Fibroblast of villous mesenchyme (primary cell): ENCODE results near the gene TRPM2. TPM values are rescaled to one million over a fixed set of nuclear protein-coding genes. Genes with fewer than 3 reads are reported as not detected.

Experiments used
- DNase-seq: peaks from one replicate; pipeline ENCODE4 v3.0.0-alpha.2; 2010; ENCODE audit warnings: low read depth
- H3K4me3 ChIP-seq: 2 replicates; pipeline ENCODE4 v1.5.1; 2011; ENCODE audit warnings: low read depth, mild to moderate bottlenecking, low read length
- total RNA-seq: library from RNA; depleted of rRNA; stranded (reverse); fragments of >200 nt; gene quantifications from 2 replicates; pipeline ENCODE4 v1.2.3, GENCODE V29; 2012
- TF ChIP-seq, protein P1 (sequence below): IDR thresholded peaks from 2 replicates; pipeline ENCODE4 v1.5.1; 2012; ENCODE audit warnings: low read depth, mild to moderate bottlenecking, low read length; ENCODE audit not compliant: insufficient read depth

The TRPM2 gene
- total RNA-seq, 1 donor, result under 0.01 TPM

DNA sequence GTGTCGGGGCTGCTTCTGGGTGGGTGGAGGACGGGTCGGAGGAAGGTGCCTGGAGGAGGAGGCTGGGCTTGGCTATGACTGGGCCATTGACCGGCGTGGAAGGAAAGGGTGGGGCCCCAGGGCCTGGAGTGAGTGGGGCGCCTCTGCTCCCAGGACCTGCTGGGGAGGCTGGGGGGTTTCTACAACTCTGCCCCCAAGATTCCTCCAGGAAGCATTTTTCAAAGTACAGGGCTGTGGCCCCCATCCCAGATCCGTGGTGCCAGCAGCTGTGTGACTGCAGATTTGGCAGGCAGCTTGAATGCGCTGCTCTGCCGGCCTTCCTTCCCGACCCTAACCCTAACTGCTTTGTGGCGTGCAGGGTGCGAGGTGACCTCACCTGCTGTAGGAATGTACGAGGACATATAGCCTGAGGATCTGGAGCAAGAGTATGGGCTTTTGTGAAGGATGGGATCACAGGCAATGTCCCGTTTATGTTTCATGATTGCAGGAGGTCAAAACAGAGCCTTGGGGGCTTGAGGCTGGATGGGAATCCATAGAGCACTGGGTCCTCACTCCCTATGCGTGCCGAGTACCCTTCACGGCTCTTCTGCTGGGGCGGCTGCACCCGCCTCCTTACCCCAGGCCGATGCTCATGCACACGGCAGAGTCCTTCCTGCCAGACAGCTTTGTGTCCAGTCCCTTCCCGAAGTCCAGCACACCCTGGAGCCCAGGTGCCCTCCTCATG is 24.7 kb downstream of the TRPM2 start:
- TF ChIP-seq, protein P1, sequence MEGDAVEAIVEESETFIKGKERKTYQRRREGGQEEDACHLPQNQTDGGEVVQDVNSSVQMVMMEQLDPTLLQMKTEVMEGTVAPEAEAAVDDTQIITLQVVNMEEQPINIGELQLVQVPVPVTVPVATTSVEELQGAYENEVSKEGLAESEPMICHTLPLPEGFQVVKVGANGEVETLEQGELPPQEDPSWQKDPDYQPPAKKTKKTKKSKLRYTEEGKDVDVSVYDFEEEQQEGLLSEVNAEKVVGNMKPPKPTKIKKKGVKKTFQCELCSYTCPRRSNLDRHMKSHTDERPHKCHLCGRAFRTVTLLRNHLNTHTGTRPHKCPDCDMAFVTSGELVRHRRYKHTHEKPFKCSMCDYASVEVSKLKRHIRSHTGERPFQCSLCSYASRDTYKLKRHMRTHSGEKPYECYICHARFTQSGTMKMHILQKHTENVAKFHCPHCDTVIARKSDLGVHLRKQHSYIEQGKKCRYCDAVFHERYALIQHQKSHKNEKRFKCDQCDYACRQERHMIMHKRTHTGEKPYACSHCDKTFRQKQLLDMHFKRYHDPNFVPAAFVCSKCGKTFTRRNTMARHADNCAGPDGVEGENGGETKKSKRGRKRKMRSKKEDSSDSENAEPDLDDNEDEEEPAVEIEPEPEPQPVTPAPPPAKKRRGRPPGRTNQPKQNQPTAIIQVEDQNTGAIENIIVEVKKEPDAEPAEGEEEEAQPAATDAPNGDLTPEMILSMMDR, result no peak
- H3K4me3 ChIP-seq, result no peak overlapping the region
- DNase-seq, result no peak

DNA sequence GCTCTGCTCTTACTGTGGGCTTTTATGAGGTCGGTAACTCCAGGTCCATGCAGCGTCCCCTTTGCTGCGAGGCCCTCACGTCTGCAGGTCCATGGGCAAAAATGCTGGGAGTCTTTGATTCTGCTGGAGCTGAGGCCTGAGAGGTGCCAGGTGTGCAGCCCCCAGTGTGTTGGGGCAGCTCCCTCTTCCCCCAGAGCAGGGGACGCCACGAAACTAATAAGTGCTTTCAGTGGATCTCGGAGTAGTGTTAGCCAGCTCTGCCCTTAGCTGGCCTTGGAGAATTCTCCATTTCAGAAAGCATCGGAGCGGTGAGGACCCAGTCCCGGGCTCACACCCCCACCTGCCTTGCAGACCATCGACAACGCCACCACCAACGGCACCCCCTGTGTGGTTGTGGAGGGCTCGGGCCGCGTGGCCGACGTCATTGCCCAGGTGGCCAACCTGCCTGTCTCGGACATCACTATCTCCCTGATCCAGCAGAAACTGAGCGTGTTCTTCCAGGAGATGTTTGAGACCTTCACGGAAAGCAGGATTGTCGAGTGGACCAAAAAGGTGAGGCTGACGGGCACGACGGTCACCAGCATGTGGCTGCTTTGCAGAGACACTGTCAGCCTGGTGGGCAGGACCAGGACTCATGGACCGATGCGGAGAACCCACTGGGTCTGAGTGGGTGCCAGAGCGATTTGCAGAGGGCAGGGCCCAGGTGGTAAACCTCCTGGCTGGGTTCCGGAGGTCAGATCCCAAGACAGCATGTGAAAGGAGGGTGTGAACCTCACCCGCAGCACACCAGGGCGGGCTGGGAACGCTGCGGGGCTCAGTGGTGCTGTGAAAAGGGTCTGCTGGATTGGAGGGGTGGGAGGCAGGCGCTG is 25.5 kb downstream of the TRPM2 start:
- H3K4me3 ChIP-seq, result no peak overlapping the region
- TF ChIP-seq, protein P1, result no peak
- DNase-seq, result no peak

DNA sequence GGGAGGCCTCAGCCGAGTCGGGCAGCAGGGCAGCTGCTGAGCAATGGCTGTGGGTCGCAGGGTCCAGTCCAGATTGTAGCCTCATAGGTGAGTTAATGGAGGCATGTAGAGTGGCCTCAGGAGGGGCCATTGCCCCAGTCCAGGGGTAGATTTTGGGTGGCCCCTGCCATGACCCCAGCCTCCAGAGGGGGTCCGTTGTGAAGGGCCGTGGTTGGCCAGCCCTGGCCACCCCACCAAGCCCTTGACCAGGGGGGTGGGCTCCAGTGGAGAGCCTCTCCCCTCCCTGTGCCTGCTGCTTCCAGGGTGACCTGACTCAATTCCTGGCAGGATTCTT is 26.1 kb downstream of the TRPM2 start:
- DNase-seq, result no peak
- H3K4me3 ChIP-seq, result no peak overlapping the region
- TF ChIP-seq, protein P1, result no peak

DNA sequence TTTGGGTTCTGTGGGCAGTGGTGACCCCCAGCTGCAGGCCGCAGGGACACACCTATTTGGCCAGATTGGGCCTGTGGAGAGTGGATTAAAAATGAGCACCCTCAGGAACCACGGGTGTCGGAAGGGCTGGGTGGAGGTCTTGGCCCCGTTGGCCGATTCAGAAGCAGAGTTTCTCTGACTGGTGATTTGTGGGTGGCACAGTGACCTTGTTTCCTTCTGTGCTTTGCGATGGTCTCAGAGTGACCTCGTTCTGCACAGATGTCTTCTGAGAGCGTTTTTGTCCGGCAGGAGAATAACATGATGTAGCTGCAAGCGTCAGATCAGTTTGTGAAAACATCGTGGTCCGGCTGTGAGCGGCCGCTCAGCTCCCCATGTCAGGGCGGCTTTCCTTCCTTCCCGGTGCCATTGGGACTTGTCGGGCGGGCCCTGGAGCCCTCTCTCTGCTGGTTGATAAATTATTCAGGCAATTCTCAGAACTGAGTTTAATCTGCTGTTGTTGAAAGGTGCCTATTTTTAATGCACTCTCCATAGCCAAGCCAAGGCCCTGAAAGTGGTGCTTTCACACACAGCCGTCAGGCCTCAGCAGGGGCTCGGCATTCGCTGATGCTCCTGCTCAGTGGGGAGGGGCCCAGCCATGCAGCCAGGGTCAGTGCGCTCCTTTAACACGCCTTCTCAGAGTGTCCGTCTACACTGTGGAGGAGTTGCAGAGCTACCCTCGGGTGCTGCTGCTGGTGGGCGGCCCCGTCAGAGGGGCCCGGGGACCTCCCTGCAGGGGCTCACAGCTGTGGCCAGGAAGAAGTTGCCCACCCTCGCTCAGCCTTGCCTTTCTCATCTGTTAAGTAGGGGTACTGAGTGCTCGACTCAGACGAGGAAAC is 26.8 kb downstream of the TRPM2 start:
- H3K4me3 ChIP-seq, result no peak overlapping the region
- TF ChIP-seq, protein P1, result no peak
- DNase-seq, result no peak

DNA sequence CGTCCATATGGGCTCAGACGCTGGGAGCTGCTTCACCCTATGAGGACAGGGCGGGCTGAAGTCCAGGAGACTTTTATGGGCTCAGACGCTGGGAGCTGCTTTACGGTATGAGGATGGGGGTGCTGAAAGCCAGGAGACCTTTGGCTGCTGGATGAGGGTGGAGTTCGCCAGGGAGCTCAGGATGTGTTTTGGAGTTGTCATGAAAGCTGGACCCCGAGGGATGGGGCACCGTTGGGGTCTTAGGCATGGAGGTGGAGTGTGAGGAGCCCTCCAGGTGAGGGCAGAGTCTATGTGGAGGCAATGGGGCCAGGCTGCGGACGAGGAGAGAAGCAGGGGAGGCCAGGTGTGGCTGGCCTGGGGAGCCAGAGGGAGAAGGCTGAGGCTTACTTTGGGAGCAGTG is 27.5 kb downstream of the TRPM2 start:
- no peak for DNase-seq
- H3K4me3 ChIP-seq, result no peak overlapping the region
- TF ChIP-seq, protein P1, result no peak

DNA sequence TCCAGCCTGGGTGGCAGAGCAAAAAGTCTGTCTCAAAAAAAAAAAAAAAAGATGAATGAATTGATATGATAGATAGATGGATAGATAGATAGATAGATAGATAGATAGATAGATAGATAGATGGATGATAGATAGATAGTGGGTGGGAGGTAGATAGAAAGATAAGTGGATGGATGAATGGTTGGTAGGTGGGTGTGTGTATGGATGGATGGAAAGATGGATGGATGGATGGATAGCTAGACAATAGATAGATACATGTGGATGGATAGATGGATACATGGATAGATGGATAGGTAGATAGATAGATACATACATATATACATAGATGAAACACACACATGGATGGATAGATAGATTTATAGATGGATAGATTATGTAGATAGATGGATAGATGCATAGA is 28.5 kb downstream of the TRPM2 start:
- no peak overlapping the region for H3K4me3 ChIP-seq
- TF ChIP-seq, protein P1, result no peak
- no peak for DNase-seq
